Trophoblast cell (in vitro differentiated cells and primary cell): ENCODE data around the gene RTN4R.

Source experiments
- DNase-seq, 2 donors: peaks; one replicate each; pipeline ENCODE4 v3.0.0-alpha.2; 2016
- H2AFZ ChIP-seq: 2 replicates; pipeline ENCODE4 v1.6.1; 2013; ENCODE audit warnings: low read length, moderate library complexity, mild to moderate bottlenecking; ENCODE audit not compliant: insufficient read depth, poor library complexity
- H2AK5ac ChIP-seq: 2 replicates; pipeline ENCODE4 v1.6.1; 2013; ENCODE audit warnings: mild to moderate bottlenecking, low read length
- H2BK120ac ChIP-seq: 2 replicates; pipeline ENCODE4 v1.6.1; 2013; ENCODE audit warnings: low read length, mild to moderate bottlenecking, moderate library complexity; ENCODE audit not compliant: insufficient read depth, poor library complexity
- H2BK12ac ChIP-seq: 2 replicates; pipeline ENCODE4 v1.6.1; 2013; ENCODE audit warnings: mild to moderate bottlenecking, low read length, moderate library complexity
- H2BK5ac ChIP-seq: 2 replicates; pipeline ENCODE4 v1.6.1; 2013; ENCODE audit warnings: low read length, low read depth, moderate library complexity, mild to moderate bottlenecking; ENCODE audit not compliant: poor library complexity
- H3K14ac ChIP-seq: 2 replicates; pipeline ENCODE4 v1.6.1; 2013; ENCODE audit warnings: mild to moderate bottlenecking, low read length
- H3K18ac ChIP-seq: 2 replicates; pipeline ENCODE4 v1.6.1; 2013; ENCODE audit warnings: mild to moderate bottlenecking, low read length
- H3K23ac ChIP-seq: 2 replicates; pipeline ENCODE4 v1.6.1; 2013; ENCODE audit warnings: low read length
- H3K27ac ChIP-seq: 2 replicates; pipeline ENCODE4 v1.5.1; 2013; ENCODE audit warnings: low read depth, mild to moderate bottlenecking, inconsistent platforms, low read length, moderate library complexity
- H3K27me3 ChIP-seq: 2 replicates; pipeline ENCODE4 v1.6.1; 2013; ENCODE audit warnings: inconsistent platforms, mild to moderate bottlenecking, low read length, moderate library complexity; ENCODE audit not compliant: insufficient read depth
- H3K36me3 ChIP-seq, 2 experiments: 1 replicate in 1 of 2; 2 replicates in 1 of 2; pipeline ENCODE4 v1.6.1; 2013; ENCODE audit warnings: low read length in 2 of 2, mild to moderate bottlenecking in 2 of 2, moderate library complexity in 1 of 2; ENCODE audit not compliant: insufficient read depth in 2 of 2, control insufficient read depth in 1 of 2
- H3K4ac ChIP-seq: 2 replicates; pipeline ENCODE4 v1.6.1; 2013; ENCODE audit warnings: low read depth, mild to moderate bottlenecking, low read length, moderate library complexity
- H3K4me1 ChIP-seq, 2 experiments: 1 replicate in 1 of 2; 2 replicates in 1 of 2; pipeline ENCODE4 v1.6.1; 2013; ENCODE audit warnings: low read length in 2 of 2, mild to moderate bottlenecking in 2 of 2, moderate library complexity in 1 of 2; ENCODE audit not compliant: insufficient read depth in 2 of 2, control insufficient read depth in 1 of 2
- H3K4me2 ChIP-seq: 2 replicates; pipeline ENCODE4 v1.6.1; 2013; ENCODE audit warnings: inconsistent platforms, mild to moderate bottlenecking, low read length, moderate library complexity
- H3K4me3 ChIP-seq: 2 replicates; pipeline ENCODE4 v1.5.1; 2013; ENCODE audit warnings: mild to moderate bottlenecking, low read depth, low read length, inconsistent platforms
- H3K79me1 ChIP-seq: one replicate; pipeline ENCODE4 v1.6.1; 2013; ENCODE audit warnings: low read length
- H3K79me2 ChIP-seq: 2 replicates; pipeline ENCODE4 v1.6.1; 2013; ENCODE audit warnings: low read length, mild to moderate bottlenecking; ENCODE audit not compliant: control insufficient read depth, insufficient read depth, poor library complexity
- H3K9ac ChIP-seq: 2 replicates; pipeline ENCODE4 v1.6.1; 2013; ENCODE audit warnings: mild to moderate bottlenecking, low read length
- H3K9me3 ChIP-seq: 2 replicates; pipeline ENCODE4 v1.6.1; 2013; ENCODE audit warnings: low read depth, mild to moderate bottlenecking, control low read depth, inconsistent platforms, low read length; ENCODE audit not compliant: insufficient read depth
- H4K12ac ChIP-seq: 2 replicates; pipeline ENCODE4 v1.6.1; 2013; ENCODE audit warnings: low read depth, mild to moderate bottlenecking, low read length, moderate library complexity
- H4K8ac ChIP-seq: 2 replicates; pipeline ENCODE4 v1.6.1; 2013; ENCODE audit warnings: low read depth, mild to moderate bottlenecking, low read length, moderate library complexity
- H4K91ac ChIP-seq: one replicate; pipeline ENCODE4 v1.6.1; 2013; ENCODE audit warnings: low read depth, mild to moderate bottlenecking, low read length, moderate library complexity
- WGBS: extraction: QIAGEN DNeasy Blood & Tissue Kit; methylation state at CpG from one replicate; pipeline ENCODE4 v1.1.7; 2013; ENCODE audit warnings: missing lambda C conversion rate; ENCODE audit not compliant: insufficient read length, insufficient coverage; ENCODE audit errors: extremely low coverage; 5-methylcytosine and 5-hydroxymethylcytosine counted together

RTN4R gene

GRCh38 chr22:20203552-20204201 lies 64.4 kb downstream of the RTN4R start:
- Histone ChIP-seq H2BK5ac (no peak overlapping the region), H3K36me3 (no peaks in the 10 kb centered on the region), H2AFZ (peak overlapping the region; percentile 4), H3K27me3 (no peaks in the 10 kb centered on the region), H3K4me1 (peaks cover 30 to 36% of the 10 kb centered on the region in 2 experiments), H3K4me3 (no peak overlapping the region), H3K4ac (no peak overlapping the region), H3K23ac (no peak overlapping the region), H3K79me2 (no peaks in the 10 kb centered on the region), H3K18ac (no peak overlapping the region), H3K79me1 (peaks cover 8% of the 10 kb centered on the region), H2BK12ac (no peak overlapping the region), H3K14ac (no peak overlapping the region), H3K9me3 (peaks cover 1% of the 10 kb centered on the region), H3K9ac (no peak overlapping the region), H3K4me2 (peak overlapping the region; percentile 15), H2BK120ac (no peak overlapping the region), H4K8ac (no peak overlapping the region), H4K91ac (no peak overlapping the region), H3K27ac (no peak overlapping the region), H2AK5ac (no peak overlapping the region), H4K12ac (no peak overlapping the region)
- no peak for DNase-seq
- no CpG with 5 or more reads among the region's 11 CpGs for WGBS

DNA sequence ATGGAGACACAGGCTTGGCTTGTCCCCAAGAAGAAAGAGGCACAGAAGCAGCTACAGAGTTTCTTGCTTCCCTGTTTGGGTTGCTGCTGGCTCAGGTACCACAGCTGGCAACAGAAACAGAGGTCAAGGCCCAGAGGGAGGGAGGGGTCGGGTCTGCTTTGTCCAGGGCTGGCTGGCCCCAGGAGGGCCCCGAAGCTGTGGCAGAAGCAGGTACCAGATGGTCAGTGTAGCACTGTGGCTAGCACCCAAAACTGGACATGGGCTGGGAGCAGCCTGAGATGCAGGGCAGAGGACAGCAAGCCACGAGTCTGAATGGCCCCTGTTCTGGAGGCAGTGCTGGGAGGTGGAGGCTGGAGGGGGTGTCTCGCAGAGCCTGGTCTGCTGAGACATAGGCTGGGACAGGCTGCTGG lies 65.0 kb downstream of the RTN4R start:
- H3K9ac ChIP-seq = no peak overlapping the region
- no peak overlapping the region for H2BK12ac ChIP-seq
- no peak overlapping the region for H4K12ac ChIP-seq
- H3K4me2 ChIP-seq = no peak overlapping the region
- H3K4ac ChIP-seq = no peak overlapping the region
- H3K79me1 ChIP-seq = peaks cover 8% of the 10 kb centered on the region
- peaks cover 1% of the 10 kb centered on the region for H3K9me3 ChIP-seq
- no peak overlapping the region for H4K8ac ChIP-seq
- H3K4me3 ChIP-seq = no peak overlapping the region
- H3K27ac ChIP-seq = no peak overlapping the region
- H3K18ac ChIP-seq = peak overlapping the region; percentile 13
- no peak overlapping the region for H2BK120ac ChIP-seq
- DNase-seq = no peak
- H3K36me3 ChIP-seq = no peaks in the 10 kb centered on the region
- peaks cover 30 to 36% of the 10 kb centered on the region in 2 experiments for H3K4me1 ChIP-seq
- H3K14ac ChIP-seq = no peak overlapping the region
- no peaks in the 10 kb centered on the region for H3K27me3 ChIP-seq
- no CpG with 5 or more reads among the region's 4 CpGs for WGBS
- H4K91ac ChIP-seq = no peak overlapping the region
- no peak overlapping the region for H3K23ac ChIP-seq
- H2AK5ac ChIP-seq = peak overlapping the region; percentile 7
- H2BK5ac ChIP-seq = no peak overlapping the region
- no peaks in the 10 kb centered on the region for H3K79me2 ChIP-seq
- H2AFZ ChIP-seq = no peak overlapping the region

DNA sequence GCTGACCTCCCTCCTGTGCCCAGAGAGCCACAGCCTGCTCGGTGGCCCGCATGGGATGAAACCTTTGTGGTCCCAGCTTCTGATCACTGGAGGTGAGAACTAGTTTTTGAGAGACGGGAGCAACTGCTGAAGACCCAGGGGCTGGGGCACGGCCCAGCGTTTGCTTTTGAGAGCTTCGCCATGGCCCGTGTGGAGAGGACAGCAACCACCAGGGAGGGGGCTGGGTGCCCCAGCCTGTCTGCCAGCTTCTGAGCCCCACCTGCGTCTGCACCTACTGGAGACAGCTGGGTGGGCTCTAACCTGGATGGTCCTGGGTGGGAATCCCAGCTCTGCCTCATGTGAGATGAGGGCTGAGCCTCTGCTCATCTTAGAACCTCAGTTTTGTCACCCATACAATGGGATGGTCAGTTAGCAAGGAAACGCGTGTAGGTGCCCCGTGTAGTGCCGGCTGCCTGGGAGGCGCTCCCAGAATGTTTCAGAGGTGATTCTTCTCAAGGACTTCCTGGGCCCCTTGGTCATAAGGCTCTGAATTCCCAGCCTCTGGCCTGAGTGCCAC lies 66.2 kb downstream of the RTN4R start:
- Histone ChIP-seq H2BK120ac (no peak overlapping the region), H3K4me3 (no peak overlapping the region), H3K14ac (no peak overlapping the region), H2AFZ (no peak overlapping the region), H2AK5ac (no peak overlapping the region), H4K8ac (no peak overlapping the region), H3K23ac (no peak overlapping the region), H3K9me3 (peaks cover 1% of the 10 kb centered on the region), H2BK5ac (no peak overlapping the region), H3K36me3 (no peaks in the 10 kb centered on the region), H4K91ac (no peak overlapping the region), H3K27me3 (no peaks in the 10 kb centered on the region), H4K12ac (no peak overlapping the region), H3K9ac (no peak overlapping the region), H3K27ac (no peak overlapping the region), H3K4me1 (peaks cover 29 to 35% of the 10 kb centered on the region in 2 experiments), H3K4me2 (no peak overlapping the region), H3K79me1 (peaks cover 8% of the 10 kb centered on the region), H3K4ac (no peak overlapping the region), H3K18ac (no peak overlapping the region), H3K79me2 (no peaks in the 10 kb centered on the region), H2BK12ac (no peak overlapping the region)
- no peak for DNase-seq
- WGBS = no CpG with 5 or more reads among the region's 13 CpGs

GRCh38 chr22:20199906-20200305 lies 68.2 kb downstream of the RTN4R start:
- H3K4me2 ChIP-seq = no peak overlapping the region
- peaks cover 13 to 19% of the 10 kb centered on the region in 2 experiments for H3K4me1 ChIP-seq
- H3K23ac ChIP-seq = no peak overlapping the region
- no peak overlapping the region for H2BK120ac ChIP-seq
- H3K9ac ChIP-seq = no peak overlapping the region
- no peak overlapping the region for H2BK5ac ChIP-seq
- peaks cover 1% of the 10 kb centered on the region for H3K9me3 ChIP-seq
- no peaks in the 10 kb centered on the region for H3K79me2 ChIP-seq
- no peak overlapping the region for H2AFZ ChIP-seq
- no peaks in the 10 kb centered on the region for H3K27me3 ChIP-seq
- no peaks in the 10 kb centered on the region for H3K36me3 ChIP-seq
- peak; percentile 61 to 73 for DNase-seq
- H2BK12ac ChIP-seq = no peak overlapping the region
- H4K91ac ChIP-seq = no peak overlapping the region
- H3K4ac ChIP-seq = no peak overlapping the region
- WGBS = no CpG with 5 or more reads among the region's 5 CpGs
- H3K4me3 ChIP-seq = no peak overlapping the region
- no peak overlapping the region for H4K8ac ChIP-seq
- no peak overlapping the region for H2AK5ac ChIP-seq
- peaks cover 6% of the 10 kb centered on the region for H3K79me1 ChIP-seq
- no peak overlapping the region for H3K14ac ChIP-seq
- no peak overlapping the region for H3K18ac ChIP-seq
- H3K27ac ChIP-seq = no peak overlapping the region
- no peak overlapping the region for H4K12ac ChIP-seq
